Erythroblast (primary cell): ENCODE results near the gene SF3B6.
"Not testable (repeated sequence)": the region's sequence is repeated elsewhere in the genome, so short reads cannot be mapped to it uniquely, and the experiment has no call there.

Source experiments
- GATA1 ChIP-seq: IDR thresholded peaks from 2 replicates; pipeline ENCODE4 v1.6.1; 2011; ENCODE audit warnings: low read depth, mild to moderate bottlenecking, control low read depth, low read length, moderate library complexity
- POLR2A ChIP-seq: IDR thresholded peaks from 2 replicates; pipeline ENCODE4 v1.6.1; 2011; ENCODE audit warnings: mild to moderate bottlenecking, low read length

DNA sequence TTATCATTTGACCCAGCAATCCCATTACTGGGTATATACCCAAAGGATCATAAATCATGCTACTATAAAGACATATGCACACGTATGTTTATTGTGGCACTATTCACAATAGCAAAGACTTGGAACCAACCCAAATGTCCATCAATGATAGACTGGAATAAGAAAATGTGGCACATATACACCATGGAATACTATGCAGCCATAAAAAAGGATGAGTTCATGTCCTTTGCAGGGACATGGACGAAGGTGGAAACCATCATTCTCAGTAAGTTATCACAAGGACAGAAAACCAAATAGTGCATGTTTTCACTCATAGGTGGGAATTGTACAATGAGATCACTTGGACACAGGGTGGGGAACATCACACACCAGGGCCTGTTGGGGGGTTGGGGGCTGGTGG is 24.6 kb upstream of the SF3B6 start:
- TF ChIP-seq POLR2A, GATA1: not testable (repeated sequence)
